HG03565 (cell line): ENCODE results near the gene TRMT1.

Experiments
- ATAC-seq: cut with Tn5 transposase; IDR thresholded peaks from one replicate; pipeline ENCODE4 v1.9.1; 2021; ENCODE audit warnings: mild to moderate bottlenecking, moderate library complexity; ENCODE audit not compliant: unreplicated experiment

TRMT1 gene

GRCh38 chr19:13074378-13074777 lies 42.2 kb downstream of the TRMT1 start:
- ATAC-seq = no peak

DNA sequence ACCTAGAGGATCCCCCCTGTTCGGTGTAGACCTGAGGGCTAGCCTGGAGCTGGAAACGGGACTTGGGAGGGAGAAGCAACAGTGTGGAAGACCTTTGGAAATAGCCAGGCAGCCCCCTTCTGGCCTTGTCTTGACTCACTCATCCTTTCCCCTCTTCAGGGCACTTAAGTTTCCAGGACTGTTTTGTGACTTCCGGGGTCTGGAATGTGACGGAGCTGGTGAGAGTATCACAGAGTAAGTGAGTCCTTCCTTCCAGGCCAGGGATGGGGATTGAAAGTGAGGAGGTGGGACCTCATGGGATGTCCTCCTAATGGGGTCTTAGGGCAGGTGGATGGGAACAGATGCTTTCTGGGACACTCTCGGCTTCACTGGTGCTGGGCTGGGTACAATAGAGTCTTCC lies 43.3 kb downstream of the TRMT1 start:
- no peak for ATAC-seq

DNA sequence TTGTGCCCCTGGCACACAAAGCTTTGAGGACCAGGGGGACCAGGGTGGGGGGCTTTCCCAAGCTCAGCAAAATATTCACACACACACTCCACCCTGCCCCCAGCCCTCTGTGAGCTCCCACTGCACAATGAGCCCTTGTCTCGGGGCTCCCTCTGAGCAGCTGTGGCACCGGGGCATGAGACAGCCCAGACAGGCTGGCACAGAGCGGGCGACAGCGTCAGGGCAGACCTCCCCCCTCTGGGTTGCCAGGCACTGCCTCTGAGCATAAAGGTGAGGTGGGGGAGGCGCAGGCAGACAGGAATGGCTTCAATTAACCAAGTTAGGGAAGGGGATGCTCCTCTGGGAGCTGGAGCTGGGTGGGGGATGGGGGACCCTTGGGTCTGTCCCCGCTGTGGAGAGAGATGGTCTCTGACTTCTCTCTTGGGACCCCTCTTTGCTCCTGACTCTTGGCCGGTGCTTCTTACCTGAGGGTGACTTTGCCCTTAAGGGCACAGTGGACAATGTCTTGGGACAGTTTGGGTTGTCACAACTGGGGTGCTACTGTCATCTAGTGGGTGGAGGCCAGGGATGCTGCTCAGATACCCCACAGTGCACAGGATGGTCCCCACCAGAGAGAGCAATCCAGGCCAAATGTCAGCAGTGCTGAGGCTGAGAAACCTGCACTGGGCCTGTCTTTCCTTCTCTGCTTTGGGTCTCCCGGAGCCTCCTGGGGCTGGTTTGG lies 44.2 kb downstream of the TRMT1 start:
- no peak for ATAC-seq

GRCh38 chr19:13071444-13072187 lies 44.9 kb downstream of the TRMT1 start:
- no peak for ATAC-seq

GRCh38 chr19:13070425-13071140 lies 46.0 kb downstream of the TRMT1 start:
- no peak for ATAC-seq

DNA sequence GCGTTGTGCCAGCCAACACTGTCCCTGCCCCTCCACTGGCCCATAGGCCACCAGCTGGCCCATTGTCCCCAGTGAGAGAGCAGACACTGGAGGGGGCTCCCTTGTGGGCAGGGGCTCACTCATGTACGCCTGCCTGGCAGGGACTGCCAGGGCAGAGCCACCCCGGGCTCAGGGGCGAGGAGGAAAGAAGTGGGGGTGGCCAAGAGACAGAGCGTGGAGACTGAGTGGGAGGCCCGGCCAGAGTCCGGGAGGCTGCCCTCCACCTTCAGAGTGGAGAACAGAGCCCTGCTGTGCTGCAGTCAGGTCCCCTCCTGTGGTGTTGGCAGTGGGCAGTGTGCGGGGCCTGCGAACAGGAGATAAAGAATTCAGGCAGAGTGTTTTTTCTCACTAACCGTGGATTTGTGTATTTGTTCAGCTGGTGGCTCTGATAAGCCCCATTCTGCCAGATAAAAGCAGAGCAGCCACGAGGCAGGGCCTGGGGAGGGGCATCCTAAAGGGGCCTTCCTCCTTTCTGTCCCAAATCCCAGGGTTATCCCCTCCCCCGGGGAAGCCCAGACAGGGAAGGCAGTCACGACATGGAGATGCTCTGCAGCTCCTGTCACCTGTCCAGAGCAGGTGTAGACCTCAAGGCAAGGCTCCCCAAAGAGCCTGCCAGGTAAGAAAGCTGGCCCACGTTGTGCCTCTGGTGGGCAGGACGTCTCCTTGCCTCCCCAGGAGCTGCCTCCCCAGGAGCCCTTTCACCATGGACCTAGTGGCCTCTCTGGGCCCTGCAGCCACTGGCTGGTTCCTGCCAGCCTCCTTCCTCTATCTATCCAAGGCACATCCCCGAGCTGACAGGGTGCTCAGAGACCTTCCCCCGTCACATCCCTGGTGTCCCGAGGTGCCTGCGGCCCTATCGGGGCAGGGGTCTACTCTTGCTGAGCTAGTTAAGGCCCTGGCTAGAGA lies 46.9 kb downstream of the TRMT1 start:
- no peak for ATAC-seq

DNA sequence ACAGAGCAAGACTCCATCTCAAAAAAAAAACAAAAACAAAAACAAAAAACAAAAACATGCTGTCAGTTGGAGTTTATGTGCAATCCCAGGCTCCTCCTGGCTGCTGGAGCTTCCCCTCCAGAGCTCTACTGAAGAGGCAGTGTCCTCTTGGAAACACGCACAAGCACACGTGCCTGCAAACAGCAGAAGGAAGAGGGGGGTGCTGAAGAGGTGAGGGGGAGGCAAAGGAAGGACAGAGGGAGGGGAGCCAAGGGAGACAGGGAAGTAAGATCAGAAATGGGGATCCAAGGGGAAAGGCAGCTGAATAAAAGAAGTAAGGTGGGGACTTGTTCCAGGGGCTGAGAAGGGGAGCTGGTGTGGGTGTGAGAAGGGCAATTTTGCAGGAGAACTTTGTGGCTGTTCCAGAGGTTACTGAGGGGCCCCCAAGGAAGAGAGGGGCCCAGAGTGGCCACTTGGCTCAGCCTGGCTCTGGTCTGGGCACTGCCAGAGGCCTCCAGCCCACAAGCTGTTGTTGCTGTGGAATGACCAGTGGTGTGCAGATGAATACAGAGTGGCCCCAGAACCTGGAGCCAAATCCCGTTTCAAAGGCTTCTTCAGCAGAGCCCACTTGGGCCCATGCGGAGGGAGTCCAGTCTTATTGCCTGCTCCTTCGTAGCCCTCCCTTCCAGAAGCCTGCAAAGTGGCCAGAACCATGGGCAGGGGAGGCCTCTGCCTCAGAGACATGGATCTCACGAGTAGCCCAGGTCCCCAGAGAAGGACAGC lies 48.3 kb downstream of the TRMT1 start:
- no peak for ATAC-seq

DNA sequence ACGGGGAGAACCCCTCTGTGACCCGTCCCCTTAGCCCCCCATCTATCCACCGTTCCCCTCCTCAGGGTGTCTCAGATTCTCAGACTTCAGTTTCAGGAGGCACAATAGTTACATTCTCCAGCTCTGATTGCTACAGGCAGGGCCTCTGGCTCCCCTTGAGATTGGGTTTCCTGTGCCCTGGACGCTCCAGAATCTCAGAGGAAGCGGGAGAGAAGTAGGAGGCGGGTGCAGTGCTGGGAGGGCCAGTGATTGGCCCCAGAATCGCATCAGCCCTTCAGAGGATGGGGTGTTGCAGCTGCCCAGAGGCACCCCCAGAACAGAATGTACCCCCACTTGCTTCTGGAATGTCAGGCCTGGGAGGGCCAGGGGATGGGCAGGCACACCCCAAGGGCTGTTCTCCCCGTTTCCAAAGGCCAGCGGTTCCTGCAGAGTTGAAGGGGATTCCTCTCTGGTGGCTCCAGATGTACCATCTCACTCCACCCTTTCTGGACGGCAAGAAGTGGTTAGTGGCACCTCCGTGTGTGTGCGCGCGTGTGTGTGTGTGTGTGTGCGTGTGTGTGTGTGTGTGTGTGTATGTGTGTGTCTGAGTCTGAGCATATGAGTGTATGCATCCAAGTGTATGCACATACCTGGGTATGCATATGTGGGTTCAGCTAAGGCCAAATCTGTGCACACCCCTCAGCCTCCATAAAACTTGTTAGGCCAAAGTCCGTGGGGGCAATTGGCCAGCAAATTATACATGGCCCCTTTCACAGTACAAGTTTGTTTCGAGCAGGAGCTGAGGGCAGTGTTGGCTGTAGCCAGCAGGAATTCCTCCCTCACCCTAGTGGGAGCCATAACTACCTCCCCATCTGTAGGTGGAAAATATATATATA lies 49.4 kb downstream of the TRMT1 start:
- ATAC-seq = no peak

GRCh38 chr19:13066226-13066625 lies 50.3 kb downstream of the TRMT1 start:
- ATAC-seq = no peak

DNA sequence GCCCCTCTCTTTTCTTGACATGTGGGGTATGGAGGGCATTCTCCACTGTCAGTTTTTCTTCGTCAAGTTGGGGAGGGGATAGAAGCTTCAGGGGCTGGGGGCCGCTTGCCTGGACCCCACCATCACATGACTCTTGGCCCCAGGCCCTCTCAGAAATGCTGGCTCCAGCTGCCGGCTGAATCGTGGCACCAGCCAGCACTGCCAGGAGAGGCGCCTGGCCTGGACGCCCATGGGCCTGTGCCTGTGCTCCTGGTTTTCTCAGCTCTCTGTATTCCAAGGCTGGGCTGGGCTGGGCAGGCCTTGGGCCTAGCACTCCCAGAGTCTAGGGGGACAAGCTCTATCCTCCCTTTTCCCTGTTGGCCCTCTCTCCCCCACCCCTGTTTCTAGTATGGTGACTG lies 52.4 kb downstream of the TRMT1 start:
- no peak for ATAC-seq

DNA sequence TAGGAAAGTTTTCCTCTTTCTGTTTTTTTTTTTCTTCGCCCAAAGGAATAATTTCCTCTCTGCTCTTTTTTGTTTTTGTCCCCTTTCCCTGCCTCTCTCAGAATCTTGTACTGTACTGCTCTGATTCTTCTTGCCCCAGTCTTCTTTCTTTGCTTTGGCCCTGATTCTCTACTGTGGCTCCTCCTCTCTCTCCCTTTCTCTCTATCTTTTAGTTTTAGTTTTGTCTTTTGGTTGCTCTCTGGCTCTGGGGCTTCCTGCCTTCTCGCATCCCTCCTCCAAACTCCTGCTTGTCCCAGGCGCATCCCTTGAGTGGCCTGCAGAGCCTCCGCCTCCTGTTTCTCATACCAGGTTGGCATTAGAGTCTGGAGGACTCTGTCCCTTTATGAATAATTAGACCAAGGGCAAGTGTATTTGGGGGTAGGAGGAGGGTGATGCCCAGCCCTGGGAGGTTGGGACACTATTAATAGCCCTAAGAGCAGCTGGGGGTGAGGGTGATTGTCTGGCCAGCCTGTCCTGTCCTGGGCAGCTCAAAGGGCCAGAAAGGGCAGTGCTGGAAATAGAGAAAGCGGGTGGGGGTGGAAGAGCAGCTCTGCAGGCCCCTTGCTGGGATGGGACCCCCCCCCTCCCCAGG lies 53.0 kb downstream of the TRMT1 start:
- ATAC-seq = no peak

GRCh38 chr19:13062317-13062716 lies 54.2 kb downstream of the TRMT1 start:
- ATAC-seq = no peak

GRCh38 chr19:13060964-13061927 lies 55.3 kb downstream of the TRMT1 start:
- peak; percentile 56 for ATAC-seq

DNA sequence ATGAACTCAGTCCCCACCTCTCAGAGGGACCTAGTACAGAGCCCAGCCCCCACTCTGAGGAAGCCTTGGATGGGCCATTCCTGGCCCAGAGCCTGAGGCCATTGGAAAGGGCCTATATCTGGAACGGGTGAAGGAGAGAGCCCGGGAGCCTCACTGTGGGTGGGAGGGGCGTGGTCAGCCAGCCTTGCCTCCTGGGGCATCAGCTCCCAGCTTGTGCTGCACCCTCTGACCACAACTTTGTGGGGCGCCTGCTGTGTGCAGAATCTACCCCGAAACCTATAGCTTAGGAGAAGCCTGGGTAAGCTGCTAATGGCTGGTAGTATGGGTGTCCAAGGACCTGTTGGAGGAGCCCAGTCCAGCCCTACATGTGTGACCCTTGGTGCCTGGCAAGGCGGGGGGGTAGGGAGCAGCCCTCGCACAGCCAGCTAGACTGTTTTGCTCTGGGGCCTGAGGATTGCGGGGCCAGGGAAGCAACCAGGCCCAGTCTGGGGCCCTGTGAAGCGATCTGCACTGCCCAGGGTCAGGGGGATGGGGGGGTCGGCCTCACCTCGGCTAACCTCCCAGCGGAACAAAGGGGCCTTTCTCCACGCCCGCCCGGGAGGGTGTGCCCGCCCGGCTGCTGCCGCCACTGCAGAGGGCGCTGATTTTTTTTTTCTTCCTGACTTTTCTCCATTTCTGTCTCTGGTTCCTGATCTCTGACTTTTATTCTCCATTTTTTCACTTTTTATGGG lies 56.1 kb downstream of the TRMT1 start:
- ATAC-seq = no peak

DNA sequence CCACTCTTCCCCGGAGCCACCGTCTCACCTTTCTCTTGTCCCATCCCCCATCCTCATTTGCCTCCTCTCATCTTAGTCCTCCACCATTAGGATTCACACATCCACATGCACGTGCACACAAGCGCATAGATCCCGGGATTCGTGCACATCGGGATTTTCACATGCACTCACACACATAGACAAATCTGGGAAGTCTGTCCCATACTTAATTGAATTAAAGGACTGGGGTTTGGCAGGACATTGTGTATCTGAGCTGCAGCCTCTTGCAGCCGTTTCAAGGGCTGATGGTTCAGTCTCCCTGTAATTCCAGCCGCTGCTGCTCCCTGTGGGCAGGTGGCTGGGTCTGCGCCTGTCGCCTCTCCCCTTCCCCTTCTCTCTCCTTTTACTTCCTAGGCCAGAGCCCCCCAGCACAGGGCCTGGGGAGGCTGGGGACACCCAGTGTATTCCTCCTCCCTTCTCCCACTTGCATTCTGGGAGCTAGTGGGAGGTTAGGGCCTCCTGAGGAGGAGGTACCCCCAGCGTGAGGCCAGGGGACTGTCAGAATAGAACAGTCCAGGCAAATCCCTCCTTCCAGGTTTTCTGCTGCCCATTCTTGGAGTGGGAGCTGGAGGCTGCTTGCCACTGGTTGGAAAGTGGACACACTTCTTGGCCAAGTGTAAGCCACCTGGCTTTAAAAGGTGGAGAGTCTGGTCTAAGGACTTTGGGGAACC lies 57.4 kb downstream of the TRMT1 start:
- no peak for ATAC-seq

DNA sequence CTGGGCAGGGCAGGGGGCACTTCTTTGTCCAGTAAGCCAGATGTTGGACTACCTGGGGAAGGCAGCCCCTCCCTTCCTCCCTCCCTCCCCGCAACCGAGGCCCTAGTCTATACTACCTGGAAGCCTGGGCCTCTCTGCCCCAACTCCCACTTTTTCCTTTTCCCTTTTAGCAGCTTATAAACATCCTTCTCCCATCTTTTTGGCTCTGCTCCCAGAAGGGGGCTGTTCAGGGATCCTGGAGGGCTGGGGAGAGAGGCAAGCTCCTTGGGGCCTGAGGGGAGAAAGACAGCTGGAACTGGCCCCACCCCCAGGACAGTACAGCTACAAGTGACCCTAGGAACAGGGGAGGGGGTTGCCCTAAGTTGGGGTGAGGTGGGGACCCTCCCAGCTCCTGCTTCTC lies 58.8 kb downstream of the TRMT1 start:
- no peak for ATAC-seq
